ENCODE measurements around the gene UBXN11. TPM values are rescaled to one million over a fixed set of nuclear protein-coding genes. Genes with fewer than 3 reads are reported as not detected.

Gene UBXN11
- total and polyA plus RNA-seq, 7 donors = 3.5 to 7.0 (median 4.2) TPM

DNA sequence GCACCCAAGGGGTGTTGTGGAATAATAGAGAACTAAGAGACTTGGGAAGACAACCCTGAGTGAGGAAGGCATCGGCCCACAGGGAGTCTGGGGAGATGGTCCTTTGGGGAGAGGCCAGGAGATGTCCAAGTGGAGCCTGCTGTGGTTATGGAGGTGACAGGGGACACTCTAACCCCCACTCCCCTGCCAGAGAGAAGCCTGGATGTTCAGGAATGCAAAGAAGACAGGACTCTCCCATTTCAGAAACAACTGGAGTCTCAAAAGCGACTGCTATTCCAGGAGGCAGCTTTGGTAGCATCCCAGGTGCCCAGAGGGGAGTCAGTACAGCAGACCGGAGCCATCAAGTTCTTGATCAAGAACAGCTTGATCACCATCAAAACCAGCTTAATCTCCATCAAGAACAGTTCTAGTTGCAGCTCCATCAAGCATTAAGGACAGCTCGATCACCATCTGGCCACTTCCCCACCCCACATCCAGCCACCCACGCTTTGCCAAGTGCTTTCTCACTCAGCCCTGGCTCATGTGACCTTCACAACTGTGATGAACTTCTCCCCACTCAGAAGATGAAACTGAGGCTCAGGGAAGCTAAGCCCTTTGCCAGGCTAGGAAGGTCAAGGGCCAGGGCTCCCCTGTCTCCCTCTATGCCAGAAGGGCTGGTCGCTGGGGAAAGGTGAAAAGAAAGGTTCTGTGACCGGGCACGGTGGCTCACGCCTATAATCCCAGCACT is 12.1 kb upstream of the UBXN11 start:
- DNase-seq = no peak
- 69 to 81% (median 70%) methylated on average over 9 of the region's 9 CpGs for WGBS, 3 donors
- H3K4me3 ChIP-seq = no peak overlapping the region
- TF ChIP-seq, protein P1, sequence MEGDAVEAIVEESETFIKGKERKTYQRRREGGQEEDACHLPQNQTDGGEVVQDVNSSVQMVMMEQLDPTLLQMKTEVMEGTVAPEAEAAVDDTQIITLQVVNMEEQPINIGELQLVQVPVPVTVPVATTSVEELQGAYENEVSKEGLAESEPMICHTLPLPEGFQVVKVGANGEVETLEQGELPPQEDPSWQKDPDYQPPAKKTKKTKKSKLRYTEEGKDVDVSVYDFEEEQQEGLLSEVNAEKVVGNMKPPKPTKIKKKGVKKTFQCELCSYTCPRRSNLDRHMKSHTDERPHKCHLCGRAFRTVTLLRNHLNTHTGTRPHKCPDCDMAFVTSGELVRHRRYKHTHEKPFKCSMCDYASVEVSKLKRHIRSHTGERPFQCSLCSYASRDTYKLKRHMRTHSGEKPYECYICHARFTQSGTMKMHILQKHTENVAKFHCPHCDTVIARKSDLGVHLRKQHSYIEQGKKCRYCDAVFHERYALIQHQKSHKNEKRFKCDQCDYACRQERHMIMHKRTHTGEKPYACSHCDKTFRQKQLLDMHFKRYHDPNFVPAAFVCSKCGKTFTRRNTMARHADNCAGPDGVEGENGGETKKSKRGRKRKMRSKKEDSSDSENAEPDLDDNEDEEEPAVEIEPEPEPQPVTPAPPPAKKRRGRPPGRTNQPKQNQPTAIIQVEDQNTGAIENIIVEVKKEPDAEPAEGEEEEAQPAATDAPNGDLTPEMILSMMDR (IDR thresholded peaks at IDR 0.05) = no peak
- intact Hi-C loops (cut with DNase I) = no loop called here
- ATAC-seq = no peak
- H3K4me1 ChIP-seq = peaks cover 4% of the 10 kb centered on the region
- no peaks in the 10 kb centered on the region for H3K9me3 ChIP-seq
- H3K36me3 ChIP-seq (ENCODE audit: insufficient read depth in 1 of 2, low read depth in 1 of 2) = no peaks in the 10 kb centered on the region
- H3K27me3 ChIP-seq (ENCODE audit: insufficient read depth in 3 of 3, low read length in 2 of 3) = peaks cover 0 to 3% (median 0%) of the 10 kb centered on the region in 3 donors
- H3K27ac ChIP-seq = no peak overlapping the region

DNA sequence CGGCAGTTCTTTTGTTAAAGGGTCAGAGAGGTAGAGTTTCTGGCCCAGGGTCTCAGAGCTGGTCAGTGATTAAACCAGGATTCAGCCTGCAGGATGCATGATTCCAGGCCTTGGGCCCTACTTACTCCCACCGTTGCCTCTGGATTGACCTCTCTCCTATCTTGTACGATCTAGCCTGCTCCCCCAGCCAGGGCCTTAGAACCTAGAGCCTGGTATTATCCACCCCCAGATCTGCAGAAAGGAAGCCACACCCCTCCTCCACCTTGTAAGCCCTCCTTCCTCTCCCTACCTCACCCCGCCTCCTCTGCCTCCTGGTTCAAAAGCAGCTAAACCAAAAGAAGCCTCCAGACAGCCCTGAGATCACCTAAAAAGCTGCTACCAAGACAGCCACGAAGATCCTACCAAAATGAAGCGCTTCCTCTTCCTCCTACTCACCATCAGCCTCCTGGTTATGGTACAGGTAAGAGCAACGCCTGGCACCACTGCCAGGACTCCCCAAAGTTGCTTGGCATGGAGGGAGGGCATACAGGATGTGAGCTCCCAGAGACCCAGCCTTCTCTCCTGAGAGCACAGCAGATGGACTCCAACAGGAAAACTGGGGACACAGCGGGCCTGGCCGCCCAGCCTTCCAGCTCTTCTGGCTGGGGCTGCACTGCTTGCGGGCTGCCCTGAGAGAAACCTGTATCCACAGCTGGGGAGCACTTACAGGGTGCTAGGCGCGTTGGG is 11.3 kb upstream of the UBXN11 start, which contains the start of gene CD52:
Gene CD52, plus strand, starts transcription at position 347 of the 726 bp plus-strand sequence. Its CDS starts 60 bp downstream, at position 407.
- DNase-seq (no peak), ATAC-seq (no peak)
- no peaks in the 10 kb centered on the region for H3K36me3 ChIP-seq (ENCODE audit: insufficient read depth in 1 of 2, low read depth in 1 of 2)
- H3K27me3 ChIP-seq (ENCODE audit: insufficient read depth in 3 of 3, low read length in 2 of 3) = peaks cover 0 to 3% (median 0%) of the 10 kb centered on the region in 3 donors
- intact Hi-C loops (cut with DNase I) = no loop called here
- no peak within 1 kb of the TSS for H3K4me3 ChIP-seq
- H3K27ac ChIP-seq = no peak within 1 kb of the TSS
- TF ChIP-seq, protein P1 (IDR thresholded peaks at IDR 0.05) = no peak
- H3K9me3 ChIP-seq = no peaks in the 10 kb centered on the region
- 70 to 78% (median 72%) methylated on average over 12 of the region's 12 CpGs for WGBS, 3 donors
- peaks cover 4% of the 10 kb centered on the region for H3K4me1 ChIP-seq

DNA sequence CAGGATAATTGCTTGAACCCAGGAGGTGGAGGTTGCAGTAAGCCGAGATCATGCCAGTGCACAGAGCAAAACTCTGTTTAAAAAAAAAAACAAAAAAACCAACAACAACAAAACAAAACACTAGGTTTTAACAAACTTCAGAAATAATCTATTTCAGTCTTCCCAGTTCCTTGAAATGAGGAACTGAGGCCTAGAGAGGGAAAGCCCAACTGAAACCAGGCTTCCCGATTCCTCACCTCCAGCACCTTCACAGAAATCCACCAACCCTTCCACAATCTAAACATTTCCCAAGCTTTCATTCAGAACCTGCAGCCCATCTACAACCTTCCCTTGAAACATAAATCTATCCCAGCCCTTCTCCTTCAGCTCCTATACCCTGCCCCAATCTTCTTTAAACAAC is 10.7 kb upstream of the UBXN11 start:
- no peak for ATAC-seq
- no peaks in the 10 kb centered on the region for H3K36me3 ChIP-seq (ENCODE audit: insufficient read depth in 1 of 2, low read depth in 1 of 2)
- TF ChIP-seq, protein P1 (IDR thresholded peaks at IDR 0.05) = no peak

DNA sequence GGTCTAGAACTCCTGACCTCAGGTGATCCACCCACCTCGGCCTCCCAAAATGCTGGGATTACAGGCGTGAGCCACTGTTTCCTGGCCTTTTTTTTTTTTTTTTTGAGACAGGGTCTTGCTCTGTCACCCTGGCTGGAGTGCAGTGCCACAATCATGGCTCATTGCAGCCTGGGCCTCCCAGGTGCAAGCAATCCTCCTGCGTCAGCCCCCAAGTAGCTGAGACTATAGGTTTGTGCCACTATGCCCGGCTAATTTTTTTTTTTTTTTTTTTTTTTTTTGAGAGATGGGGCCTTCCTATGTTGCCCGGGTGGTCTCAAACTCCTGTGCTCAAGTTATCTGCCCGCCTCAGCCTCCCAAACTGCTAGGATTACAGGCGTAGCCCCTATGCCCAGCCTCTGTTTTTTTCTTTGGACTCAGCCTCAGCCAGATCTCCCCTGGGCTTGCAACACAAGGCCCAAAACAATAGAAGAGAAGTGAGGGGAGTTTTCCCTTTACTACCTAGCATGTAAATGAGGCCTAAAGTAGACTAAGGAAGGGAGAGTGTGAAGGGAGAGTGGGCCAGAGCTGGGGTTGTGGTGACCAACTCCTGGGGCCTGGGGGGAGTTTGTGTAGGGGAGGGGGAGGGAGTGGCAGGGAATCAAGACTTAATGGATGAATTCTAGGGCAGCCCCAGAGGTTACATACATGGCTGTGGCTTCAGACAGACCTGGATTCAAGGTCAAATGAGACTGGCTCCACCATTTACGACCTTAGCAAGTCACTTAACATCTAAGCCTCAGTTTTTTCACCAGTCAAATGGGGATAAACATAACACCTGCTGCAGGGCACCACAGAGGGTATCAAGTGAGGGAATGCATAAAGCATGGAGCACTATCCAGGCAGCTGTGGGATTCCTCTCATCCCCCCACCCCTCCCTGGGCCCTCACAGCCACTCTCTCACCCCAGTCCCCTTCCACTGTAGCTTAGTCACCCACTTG is 9.7 kb upstream of the UBXN11 start:
- no peak overlapping the region for H3K27ac ChIP-seq
- H3K27me3 ChIP-seq (ENCODE audit: insufficient read depth in 3 of 3, low read length in 2 of 3) = peaks cover 0 to 3% (median 0%) of the 10 kb centered on the region in 3 donors
- H3K4me1 ChIP-seq = peaks cover under 1% of the 10 kb centered on the region
- intact Hi-C loops (cut with DNase I) = no loop called here
- no peaks in the 10 kb centered on the region for H3K9me3 ChIP-seq
- DNase-seq (no peak), ATAC-seq (no peak)
- 76 to 86% (median 84%) methylated on average over 8 of the region's 8 CpGs for WGBS, 3 donors
- no peaks in the 10 kb centered on the region for H3K36me3 ChIP-seq (ENCODE audit: insufficient read depth in 1 of 2, low read depth in 1 of 2)
- no peak overlapping the region for H3K4me3 ChIP-seq
- TF ChIP-seq, protein P1 (IDR thresholded peaks at IDR 0.05) = no peak

More for the DNA sequence above, 10.7 kb upstream of the UBXN11 start:
- H3K27ac ChIP-seq = no peak overlapping the region
- 86 to 94% (median 91%) methylated on average over 2 of the region's 2 CpGs for WGBS, 3 donors
- no peak overlapping the region for H3K4me3 ChIP-seq
- no peaks in the 10 kb centered on the region for H3K9me3 ChIP-seq
- intact Hi-C loops (cut with DNase I) = no loop called here
- peaks cover 4% of the 10 kb centered on the region for H3K4me1 ChIP-seq
- DNase-seq = no peak
- peaks cover 0 to 3% (median 0%) of the 10 kb centered on the region in 3 donors for H3K27me3 ChIP-seq (ENCODE audit: insufficient read depth in 3 of 3, low read length in 2 of 3)

All from psoas muscle (tissue), 8 donors.